Epithelial cell of esophagus (primary cell): ENCODE results near the gene SPINK8.
"Not testable (repeated sequence)": the region's sequence is repeated elsewhere in the genome, so short reads cannot be mapped to it uniquely, and the experiment has no call there.

Experiments used
- DNase-seq: peaks from one replicate; pipeline ENCODE4 v3.0.0; 2010; ENCODE audit warnings: low read depth
- H3K4me3 ChIP-seq: 2 replicates; pipeline ENCODE4 v1.5.1; 2011; ENCODE audit warnings: mild to moderate bottlenecking, low read length, control low read depth
- CTCF ChIP-seq: IDR thresholded peaks from 2 replicates; pipeline ENCODE4 v1.5.1; 2011; ENCODE audit warnings: low read depth, mild to moderate bottlenecking, low read length, control low read depth, inconsistent platforms; ENCODE audit not compliant: insufficient read depth; ENCODE audit errors: missing control alignments

Gene SPINK8

GRCh38 chr3:48333346-48334245, at the start of gene SPINK8:
TSS of gene SPINK8 (minus strand) at chr3:48333661. CDS start at chr3:48328341, 5,320 bp downstream.
- H3K4me3 ChIP-seq, DNase-seq: not testable (repeated sequence)

DNA sequence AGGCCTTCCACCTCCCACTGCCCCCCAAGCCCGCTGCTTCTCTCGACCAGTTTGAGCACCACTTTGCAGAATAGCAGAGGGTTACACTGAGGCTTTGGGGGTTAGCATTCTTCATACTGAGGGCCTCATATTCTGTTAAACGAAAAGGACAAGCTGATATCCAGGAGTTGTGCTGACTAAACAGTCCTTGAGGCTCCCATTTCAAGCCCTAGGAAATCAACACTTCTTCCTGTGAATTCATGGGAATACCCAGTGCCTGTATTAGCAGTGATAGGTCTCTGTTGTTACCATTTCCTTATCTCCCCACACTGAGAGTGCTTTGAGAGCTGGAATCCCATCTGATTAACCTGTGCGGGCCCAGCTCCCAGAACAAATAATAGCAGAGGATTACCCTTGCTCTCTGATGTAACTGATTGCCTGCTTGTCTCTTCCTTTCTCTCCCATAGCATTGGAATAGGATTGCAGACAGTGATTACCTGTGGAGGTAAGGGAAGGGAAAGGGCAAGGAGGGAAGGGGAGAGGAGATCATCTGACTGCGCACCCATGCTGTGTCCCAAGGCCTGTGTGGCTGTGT, 39.5 kb upstream of the SPINK8 start:
- no peak for TF ChIP-seq CTCF
- H3K4me3 ChIP-seq, result no peak overlapping the region
- DNase-seq, result no peak

- DNase-seq, result no peak
- no peak overlapping the region for H3K4me3 ChIP-seq
- TF ChIP-seq CTCF, result no peak
Measured at GRCh38 chr3:48372377-48372770, 38.9 kb upstream of the SPINK8 start.

DNA sequence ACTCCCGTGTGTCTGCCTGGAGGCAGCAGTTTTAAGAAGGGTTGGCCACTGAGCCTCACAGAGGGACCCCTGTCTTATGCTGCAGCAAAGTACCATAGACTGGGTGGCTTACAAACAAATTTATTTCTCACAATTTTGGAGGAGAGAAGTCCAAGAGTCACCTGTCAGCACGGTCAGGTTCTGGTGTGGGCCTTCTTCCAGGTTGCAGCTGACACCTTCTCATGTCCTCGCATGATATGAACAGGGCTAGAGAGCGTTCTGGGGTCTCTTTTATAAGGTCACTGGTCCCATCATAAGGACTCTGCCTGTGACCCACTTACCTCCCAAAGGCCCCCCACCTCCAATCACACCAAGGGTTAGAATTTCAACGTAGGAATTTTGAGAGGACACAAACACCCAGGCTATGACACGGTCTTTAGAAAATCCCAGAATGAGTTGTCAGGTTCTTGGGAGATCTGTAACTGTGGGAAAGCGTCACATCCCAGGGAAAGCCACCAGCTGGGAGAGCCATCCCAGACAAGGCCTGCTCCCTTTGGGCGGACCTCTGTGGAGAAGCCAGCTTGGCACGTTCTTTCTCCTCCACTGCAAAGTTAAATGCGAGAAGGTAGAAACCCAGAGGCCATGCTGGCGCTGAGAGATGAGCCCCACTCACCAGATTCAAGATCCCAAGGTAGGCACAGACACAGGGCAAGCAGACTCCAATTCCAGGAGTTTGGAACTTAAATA, 38.4 kb upstream of the SPINK8 start, which contains the start of gene FBXW12:
Gene FBXW12 (plus strand): TSS at position 569 of the 726 bp plus-strand sequence. CDS start 549 bp downstream, outside the sequence.
- TF ChIP-seq CTCF, result no peak
- no peak for DNase-seq
- H3K4me3 ChIP-seq, result no peak within 1 kb of the TSS

GRCh38 chr3:48370333-48370713, 36.9 kb upstream of the SPINK8 start:
- no peak for DNase-seq
- no peak for TF ChIP-seq CTCF
- no peak overlapping the region for H3K4me3 ChIP-seq

DNA sequence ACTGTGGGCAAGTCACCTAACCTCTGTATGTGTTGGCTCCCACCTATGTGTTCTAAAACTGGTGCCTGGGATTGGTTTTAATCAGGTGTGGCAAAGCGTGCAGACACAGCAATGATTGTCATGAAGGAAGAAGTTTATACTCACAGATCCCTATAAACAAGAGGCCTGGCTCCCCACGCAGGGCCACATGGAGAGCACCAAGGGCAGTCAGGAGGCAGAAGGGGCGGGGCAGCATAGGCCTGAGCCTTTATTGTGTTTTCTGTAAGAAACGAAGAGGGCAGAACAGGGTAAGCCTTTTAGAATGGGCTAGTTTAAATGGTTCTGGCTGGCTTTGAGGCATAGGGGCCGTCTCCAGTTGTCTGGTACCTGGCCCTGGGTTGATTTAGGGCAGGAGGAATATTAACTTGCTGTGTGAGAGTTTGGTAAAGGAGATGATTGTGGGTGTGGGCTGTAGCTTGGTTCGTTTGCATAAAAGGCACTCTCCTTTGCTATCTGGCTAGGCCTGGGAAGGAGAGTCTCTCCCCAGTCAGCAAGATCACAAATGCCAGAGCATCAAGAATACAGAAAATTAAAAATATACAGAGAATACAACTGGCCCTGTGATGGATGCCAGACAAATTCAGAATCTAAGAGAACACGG, 36.4 kb upstream of the SPINK8 start:
- TF ChIP-seq CTCF, result no peak
- no peak overlapping the region for H3K4me3 ChIP-seq
- no peak for DNase-seq

DNA sequence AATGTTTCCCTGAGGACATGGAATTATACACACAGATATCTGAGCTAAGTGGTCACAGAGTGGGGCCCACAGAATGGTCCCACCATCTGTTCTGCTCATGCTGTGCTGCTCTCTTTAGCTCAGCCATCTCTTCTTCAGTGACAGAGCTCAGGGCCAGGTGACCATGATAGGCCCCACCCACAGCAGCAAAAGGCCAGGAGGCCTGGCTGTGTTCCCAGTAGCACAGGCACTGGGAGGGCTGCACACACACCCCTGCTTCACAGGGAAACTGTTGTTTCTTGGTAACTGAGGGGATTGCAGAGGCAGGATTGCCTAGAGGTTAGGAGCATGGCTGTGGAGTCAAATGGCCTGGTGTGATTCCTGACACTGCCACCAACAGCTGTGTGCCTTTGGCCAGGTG, 33.7 kb upstream of the SPINK8 start:
- no peak overlapping the region for H3K4me3 ChIP-seq
- no peak for DNase-seq
- no peak for TF ChIP-seq CTCF
